ENCODE results near the gene TPGS1.
A peak's percentile ranks its signal among the peaks of the same experiment; 100 is the strongest.

The TPGS1 gene

DNA sequence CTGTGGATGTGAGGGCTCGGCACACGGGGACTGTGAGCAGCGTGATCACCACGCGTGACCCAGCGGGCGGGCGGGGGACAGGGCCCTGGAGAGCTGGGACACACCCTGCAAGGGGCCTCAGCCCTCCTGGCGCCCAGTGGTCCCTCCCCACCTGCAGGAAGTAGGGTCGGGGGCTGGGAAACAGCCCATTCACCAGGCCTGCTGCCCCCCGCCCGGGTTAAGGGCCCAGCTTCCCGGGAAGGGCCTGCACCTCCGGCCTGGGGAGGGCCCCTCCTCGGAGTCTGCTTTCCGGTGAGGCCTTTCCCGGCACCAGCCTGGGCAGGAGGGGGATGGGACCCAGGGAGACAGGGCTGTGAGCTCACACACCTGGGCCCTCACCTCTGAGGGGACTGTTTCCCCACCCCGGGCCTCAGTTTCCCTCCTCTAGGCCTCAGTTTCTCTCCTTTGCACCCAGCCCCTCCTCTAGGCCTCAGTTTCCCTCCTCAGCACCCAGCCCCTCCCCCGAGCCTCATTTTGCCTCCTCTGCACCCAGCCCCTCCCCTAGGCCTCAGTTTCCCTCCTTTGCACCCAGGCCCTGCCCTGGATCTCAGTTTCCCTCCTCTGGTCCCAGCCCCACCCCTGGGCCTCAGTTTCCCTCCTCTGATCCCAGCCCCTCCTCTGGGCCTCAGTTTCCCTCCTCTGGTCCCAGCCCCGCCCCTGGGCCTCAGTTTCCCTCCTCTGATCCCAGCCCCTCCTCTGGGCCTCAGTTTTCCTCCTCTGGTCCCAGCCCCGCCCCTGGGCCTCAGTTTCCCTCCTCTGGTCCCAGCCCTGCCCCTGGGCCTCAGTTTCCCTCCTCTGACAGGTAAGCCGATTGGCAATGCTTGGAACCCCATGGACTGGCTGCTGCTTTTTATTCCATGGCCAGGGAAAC lies 12.9 kb upstream of the TPGS1 start:
- TF ChIP-seq, protein P1, sequence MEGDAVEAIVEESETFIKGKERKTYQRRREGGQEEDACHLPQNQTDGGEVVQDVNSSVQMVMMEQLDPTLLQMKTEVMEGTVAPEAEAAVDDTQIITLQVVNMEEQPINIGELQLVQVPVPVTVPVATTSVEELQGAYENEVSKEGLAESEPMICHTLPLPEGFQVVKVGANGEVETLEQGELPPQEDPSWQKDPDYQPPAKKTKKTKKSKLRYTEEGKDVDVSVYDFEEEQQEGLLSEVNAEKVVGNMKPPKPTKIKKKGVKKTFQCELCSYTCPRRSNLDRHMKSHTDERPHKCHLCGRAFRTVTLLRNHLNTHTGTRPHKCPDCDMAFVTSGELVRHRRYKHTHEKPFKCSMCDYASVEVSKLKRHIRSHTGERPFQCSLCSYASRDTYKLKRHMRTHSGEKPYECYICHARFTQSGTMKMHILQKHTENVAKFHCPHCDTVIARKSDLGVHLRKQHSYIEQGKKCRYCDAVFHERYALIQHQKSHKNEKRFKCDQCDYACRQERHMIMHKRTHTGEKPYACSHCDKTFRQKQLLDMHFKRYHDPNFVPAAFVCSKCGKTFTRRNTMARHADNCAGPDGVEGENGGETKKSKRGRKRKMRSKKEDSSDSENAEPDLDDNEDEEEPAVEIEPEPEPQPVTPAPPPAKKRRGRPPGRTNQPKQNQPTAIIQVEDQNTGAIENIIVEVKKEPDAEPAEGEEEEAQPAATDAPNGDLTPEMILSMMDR (IDR thresholded peaks at IDR 0.05; ENCODE audit: insufficient read depth, missing control alignments): no peak
- no peak for DNase-seq (ENCODE audit: insufficient read length, low spot score)
- FAIRE-seq: no peak

DNA sequence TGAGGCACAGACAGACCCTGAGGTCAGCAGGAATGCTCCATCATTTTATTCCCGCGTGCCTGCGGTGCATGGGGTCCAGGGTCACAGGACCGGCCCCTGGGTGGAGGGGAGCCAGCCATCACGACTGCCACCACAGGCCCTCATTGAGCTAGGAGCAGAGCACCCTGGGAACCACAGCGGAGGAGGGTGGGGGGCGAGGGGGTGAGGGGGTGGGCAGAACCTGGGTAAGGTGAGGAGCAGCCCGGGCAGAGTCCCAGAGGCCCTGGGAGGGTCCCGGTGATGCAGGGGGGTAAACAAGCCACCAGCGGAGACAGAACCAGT lies 12.3 kb upstream of the TPGS1 start:
- no peak for DNase-seq (ENCODE audit: insufficient read length, low spot score)
- TF ChIP-seq, protein P1 (IDR thresholded peaks at IDR 0.05; ENCODE audit: insufficient read depth, missing control alignments): no peak
- FAIRE-seq: no peak

DNA sequence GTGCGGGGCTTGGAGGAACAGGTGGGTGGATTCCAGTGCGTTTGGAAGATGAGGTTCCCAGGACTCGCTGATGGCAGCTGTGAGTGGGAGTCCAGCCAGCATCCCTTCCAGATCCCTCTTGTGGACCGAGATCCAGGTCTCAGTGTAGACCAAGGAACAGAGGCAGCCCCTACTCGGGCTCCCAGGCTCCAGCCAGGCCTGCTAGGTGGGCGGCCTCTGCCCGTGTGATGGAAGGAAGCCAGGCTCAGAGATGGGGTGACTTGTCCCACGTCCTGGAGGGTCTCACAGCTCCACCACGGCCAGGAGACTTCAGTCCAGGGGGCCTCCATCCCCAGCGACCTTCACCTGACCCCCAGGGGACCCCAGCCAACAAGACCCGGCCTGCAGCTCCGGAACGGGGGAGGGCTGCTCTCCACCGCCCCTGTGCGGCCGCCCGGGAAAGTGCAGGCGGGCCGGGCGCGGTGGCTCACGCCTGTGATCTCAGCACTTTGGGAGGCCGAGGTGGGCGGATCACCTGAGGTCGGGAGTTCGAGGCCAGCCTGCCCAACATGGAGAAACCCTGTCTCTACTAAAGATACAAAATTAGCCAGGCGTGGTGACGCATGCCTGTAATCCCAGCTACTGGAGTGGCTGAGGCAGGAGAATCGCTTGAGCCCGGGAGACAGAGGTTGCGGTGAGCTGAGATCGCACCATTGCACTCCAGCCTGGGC lies 11.7 kb upstream of the TPGS1 start:
- no peak for DNase-seq (ENCODE audit: insufficient read length, low spot score)

DNA sequence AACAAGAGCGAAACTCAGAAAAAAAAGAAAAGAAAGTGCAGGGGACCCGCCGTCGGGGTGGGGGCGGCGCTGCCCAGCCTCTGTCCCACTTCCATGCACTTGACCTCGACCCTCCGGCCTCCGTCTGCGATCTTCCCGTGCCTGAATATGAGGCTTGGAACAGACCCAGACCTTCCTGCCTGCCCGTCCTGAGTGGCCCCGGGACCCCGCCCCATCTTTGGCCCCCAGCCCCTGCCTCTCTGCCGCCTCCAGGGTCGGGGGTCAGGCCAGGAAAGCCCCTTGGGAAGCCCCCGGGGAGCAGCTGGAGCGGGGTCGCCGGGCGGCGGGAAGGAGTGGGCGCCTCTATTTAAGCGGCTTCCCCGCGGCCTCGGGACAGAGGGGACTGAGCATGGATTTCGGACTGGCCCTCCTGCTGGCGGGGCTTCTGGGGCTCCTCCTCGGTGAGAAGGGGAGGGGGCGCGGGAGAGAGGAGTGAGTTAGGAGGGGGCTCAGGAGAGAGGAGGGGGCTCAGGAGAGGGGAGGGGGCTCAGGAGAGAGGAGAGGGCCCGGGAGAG lies 11.1 kb upstream of the TPGS1 start, which contains the start of gene MADCAM1:
Gene MADCAM1, plus strand, starts transcription at position 375 of the 554 bp plus-strand sequence. Its CDS starts 14 bp downstream, at position 389.
- TF ChIP-seq, protein P1 (IDR thresholded peaks at IDR 0.05; ENCODE audit: insufficient read depth, missing control alignments): no peak
- FAIRE-seq (no peak), DNase-seq (ENCODE audit: insufficient read length, low spot score) (no peak)

More for the DNA sequence above, 11.7 kb upstream of the TPGS1 start:
- no peak for FAIRE-seq
- TF ChIP-seq, protein P1 (IDR thresholded peaks at IDR 0.05; ENCODE audit: insufficient read depth, missing control alignments): peak; percentile 44

DNA sequence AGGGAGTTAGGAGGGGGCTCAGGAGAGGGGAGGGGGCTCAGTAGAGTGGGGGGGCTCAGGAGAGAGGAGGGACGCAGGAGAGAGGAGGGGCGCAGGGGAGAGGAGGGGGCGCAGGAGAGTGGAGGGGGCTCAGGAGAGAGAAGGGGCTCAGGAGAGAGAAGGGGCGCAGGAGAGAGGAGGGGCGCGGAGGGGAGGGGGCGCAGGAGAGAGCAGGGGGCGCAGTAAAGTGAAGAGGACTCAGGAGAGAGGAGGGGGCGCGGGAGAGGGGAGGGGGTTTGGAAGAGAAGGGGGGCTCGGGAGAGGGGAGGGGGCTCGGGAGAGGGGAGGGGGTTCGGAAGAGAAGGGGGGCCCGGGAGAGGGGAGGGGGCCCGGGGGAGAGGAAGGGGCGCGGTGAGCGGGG lies 10.3 kb upstream of the TPGS1 start:
- no peak for FAIRE-seq
- TF ChIP-seq, protein P1 (IDR thresholded peaks at IDR 0.05; ENCODE audit: insufficient read depth, missing control alignments): no peak
- DNase-seq (ENCODE audit: insufficient read length, low spot score): no peak

DNA sequence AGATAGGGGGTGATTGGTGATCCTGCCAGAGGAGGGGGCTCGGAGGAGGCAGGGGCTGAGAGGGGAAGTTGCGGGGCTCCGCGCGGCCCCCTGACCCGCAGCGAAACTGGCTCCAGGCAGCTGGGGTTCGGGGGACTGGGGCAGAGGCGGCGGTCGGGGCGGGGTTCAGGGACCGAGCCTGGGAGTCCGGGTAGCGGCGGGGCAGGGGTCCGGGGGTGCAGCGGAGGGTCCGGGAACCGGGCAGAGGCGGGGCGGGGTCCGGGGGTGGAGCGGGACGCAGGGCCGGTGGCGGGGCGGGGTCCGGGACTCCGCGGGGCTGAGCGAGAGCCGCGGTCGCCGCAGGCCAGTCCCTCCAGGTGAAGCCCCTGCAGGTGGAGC lies 9.8 kb upstream of the TPGS1 start:
- FAIRE-seq: no peak
- TF ChIP-seq, protein P1 (IDR thresholded peaks at IDR 0.05; ENCODE audit: insufficient read depth, missing control alignments): no peak
- DNase-seq (ENCODE audit: insufficient read length, low spot score): no peak
